ENCODE results near the gene TIMP1.

DNA sequence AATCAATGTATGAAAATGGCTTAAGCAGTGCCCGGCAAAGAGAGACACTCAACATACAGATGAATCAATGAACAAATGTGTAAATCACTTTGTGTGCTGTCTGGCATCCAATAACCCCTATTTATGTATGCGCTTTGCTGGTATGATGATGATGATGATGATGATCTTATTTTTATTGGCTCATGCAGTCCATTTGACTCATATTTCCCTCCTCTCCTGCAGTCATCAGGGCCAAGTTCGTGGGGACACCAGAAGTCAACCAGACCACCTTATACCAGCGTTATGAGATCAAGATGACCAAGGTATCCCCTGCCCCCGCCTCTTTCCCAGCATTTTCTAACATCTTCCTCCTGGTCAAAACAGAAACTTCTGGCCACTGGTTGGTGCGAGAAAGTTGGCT lies 2.5 kb downstream of the TIMP1 start:
- TF ChIP-seq CTCF (IDR thresholded peaks at IDR 0.05), result no peak
- no peak for TF ChIP-seq POLR2A (IDR thresholded peaks at IDR 0.05)

Data from testis (tissue), 2 donors.